NCI-H446 (cell line): ENCODE measurements around the gene DLGAP1.
A peak's percentile ranks its signal among the peaks of the same experiment; 100 is the strongest.
"Not testable (repeated sequence)": the region's sequence is repeated elsewhere in the genome, so short reads cannot be mapped to it uniquely, and the experiment has no call there.

Experiments used
- DNase-seq, 2 experiments: peaks; one replicate each; lab custom pipeline; 2025; lab: John Stamatoyannopoulos, UW

Gene DLGAP1

GRCh38 chr18:3603421-3604234 is 851.5 kb downstream of the DLGAP1 start:
- DNase-seq = peak in 1 of 2 experiments; percentile 64

- not testable (repeated sequence) for DNase-seq
These were observed 853.9 kb downstream of the DLGAP1 start for GRCh38 chr18:3601106-3601755.

GRCh38 chr18:3599861-3600260 is 855.2 kb downstream of the DLGAP1 start:
- DNase-seq = no peak

- no peak for DNase-seq
These were observed 855.9 kb downstream of the DLGAP1 start for GRCh38 chr18:3599195-3599594.

- no peak for DNase-seq
These were observed 856.5 kb downstream of the DLGAP1 start for GRCh38 chr18:3598581-3598980.

GRCh38 chr18:3597409-3598357 is 857.4 kb downstream of the DLGAP1 start:
- DNase-seq = no peak

GRCh38 chr18:3596637-3597384 is 858.3 kb downstream of the DLGAP1 start:
- no peak for DNase-seq

GRCh38 chr18:3596324-3596636 is 858.8 kb downstream of the DLGAP1 start:
- DNase-seq = no peak

GRCh38 chr18:3595369-3596273 is 859.5 kb downstream of the DLGAP1 start:
- no peak for DNase-seq

GRCh38 chr18:3594760-3595368 is 860.2 kb downstream of the DLGAP1 start:
- no peak for DNase-seq

GRCh38 chr18:3593904-3594759 is 861.0 kb downstream of the DLGAP1 start:
- peak; percentile 82 to 90 for DNase-seq

- DNase-seq = no peak
These were observed 861.7 kb downstream of the DLGAP1 start for GRCh38 chr18:3593381-3593903.

- DNase-seq = no peak
These were observed 862.2 kb downstream of the DLGAP1 start for GRCh38 chr18:3592864-3593263.

- DNase-seq = no peak
These were observed 864.9 kb downstream of the DLGAP1 start for GRCh38 chr18:3590096-3590630.

- DNase-seq = peak; percentile 8 to 69
These were observed 869.2 kb downstream of the DLGAP1 start for GRCh38 chr18:3585656-3586509.

GRCh38 chr18:3584897-3585460 is 870.1 kb downstream of the DLGAP1 start:
- DNase-seq = no peak

- DNase-seq = no peak
These were observed 870.7 kb downstream of the DLGAP1 start for GRCh38 chr18:3584266-3584861.
